ENCODE data around the gene PTPN22.
A peak's percentile ranks its signal among the peaks of the same experiment; 100 is the strongest.

The PTPN22 gene

DNA sequence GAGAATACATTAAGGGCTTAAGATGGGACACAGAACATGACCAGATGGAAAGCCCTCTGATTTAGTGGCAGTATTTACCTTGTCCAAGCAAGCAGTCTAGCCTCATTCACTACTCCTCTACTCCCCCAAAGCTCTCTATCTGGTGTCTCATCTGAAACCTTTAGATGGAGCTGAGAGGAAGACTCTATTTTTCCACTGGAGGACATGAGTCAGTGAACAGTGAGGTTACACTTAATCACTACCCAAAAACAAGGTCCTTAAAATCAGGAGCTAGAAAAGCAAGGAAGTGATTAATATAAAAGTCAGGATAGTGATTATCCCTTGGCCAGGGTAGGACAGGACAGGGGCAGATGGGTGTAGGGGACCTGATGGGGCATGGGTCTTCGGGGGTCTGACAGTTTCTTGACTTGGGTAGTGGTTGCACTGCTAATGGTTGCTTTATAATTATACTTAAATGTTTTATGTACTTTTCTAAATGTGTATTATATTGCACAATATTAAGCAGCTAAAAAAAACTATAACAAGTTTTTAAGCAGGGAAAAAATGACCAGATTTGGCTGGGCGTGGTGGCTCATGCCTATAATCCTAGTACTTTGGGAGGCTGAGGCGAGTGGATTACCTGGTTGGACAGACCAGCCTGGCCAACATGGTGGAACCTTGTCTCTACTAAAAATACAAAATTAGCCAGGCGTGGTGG lies 3.0 kb downstream of the PTPN22 start:
- no peaks in the 10 kb centered on the region for H3K79me2 ChIP-seq (ENCODE audit: low read length)
- H3K4me1 ChIP-seq (ENCODE audit: low read length), result peaks cover 20% of the 10 kb centered on the region

DNA sequence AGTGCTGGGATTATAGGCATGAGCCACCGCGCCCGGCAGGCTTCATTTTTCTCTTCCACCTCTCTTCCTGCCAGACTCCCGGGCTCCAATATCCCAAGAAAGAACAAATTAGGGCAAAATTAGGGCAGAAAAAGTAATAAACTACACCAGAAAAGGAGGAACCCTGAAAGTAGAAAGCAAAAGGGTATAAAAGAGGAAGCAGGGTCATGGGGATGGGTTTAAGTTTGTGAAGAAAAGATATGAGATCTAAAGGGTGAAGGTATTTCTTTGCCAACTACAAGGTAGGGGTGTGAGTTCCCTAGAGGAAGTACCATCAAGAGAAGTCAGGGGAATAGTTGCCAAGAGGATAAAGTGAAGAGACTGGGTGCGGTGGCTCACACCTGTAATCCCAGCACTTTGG lies 9.9 kb downstream of the PTPN22 start:
- Histone ChIP-seq H3K27ac (ENCODE audit: low read length) (no peak overlapping the region), H3K4me1 (ENCODE audit: low read length) (peaks cover 56% of the 10 kb centered on the region), H2AFZ (ENCODE audit: low read depth, low read length) (no peak overlapping the region), H3K4me3 (ENCODE audit: low read length) (no peak overlapping the region), H3K36me3 (replicated peaks; ENCODE audit: low read depth, low read length) (no peaks in the 10 kb centered on the region), H3K79me2 (ENCODE audit: low read length) (no peaks in the 10 kb centered on the region), H4K20me1 (ENCODE audit: insufficient read depth, low read length) (no peaks in the 10 kb centered on the region), H3K4me2 (ENCODE audit: low read length) (peak overlapping the region; percentile 11; the same call in 1 of the 2 replicates), H3K9me3 (ENCODE audit: insufficient read depth, low read length) (no peaks in the 10 kb centered on the region), H3K27me3 (ENCODE audit: low read depth, low read length) (no peaks in the 10 kb centered on the region), H3K9ac (ENCODE audit: low read length) (no peak overlapping the region)
- no peak for TF ChIP-seq EZH2phosphoT487 (IDR thresholded peaks at IDR 0.05; ENCODE audit: low read depth)
- TF ChIP-seq, protein P1, sequence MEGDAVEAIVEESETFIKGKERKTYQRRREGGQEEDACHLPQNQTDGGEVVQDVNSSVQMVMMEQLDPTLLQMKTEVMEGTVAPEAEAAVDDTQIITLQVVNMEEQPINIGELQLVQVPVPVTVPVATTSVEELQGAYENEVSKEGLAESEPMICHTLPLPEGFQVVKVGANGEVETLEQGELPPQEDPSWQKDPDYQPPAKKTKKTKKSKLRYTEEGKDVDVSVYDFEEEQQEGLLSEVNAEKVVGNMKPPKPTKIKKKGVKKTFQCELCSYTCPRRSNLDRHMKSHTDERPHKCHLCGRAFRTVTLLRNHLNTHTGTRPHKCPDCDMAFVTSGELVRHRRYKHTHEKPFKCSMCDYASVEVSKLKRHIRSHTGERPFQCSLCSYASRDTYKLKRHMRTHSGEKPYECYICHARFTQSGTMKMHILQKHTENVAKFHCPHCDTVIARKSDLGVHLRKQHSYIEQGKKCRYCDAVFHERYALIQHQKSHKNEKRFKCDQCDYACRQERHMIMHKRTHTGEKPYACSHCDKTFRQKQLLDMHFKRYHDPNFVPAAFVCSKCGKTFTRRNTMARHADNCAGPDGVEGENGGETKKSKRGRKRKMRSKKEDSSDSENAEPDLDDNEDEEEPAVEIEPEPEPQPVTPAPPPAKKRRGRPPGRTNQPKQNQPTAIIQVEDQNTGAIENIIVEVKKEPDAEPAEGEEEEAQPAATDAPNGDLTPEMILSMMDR (IDR thresholded peaks at IDR 0.05; ENCODE audit: low read depth, low read length), result no peak

More for the DNA sequence above, 3.0 kb downstream of the PTPN22 start:
- H3K4me3 ChIP-seq (ENCODE audit: low read length), result no peak overlapping the region
- TF ChIP-seq, protein P1 (IDR thresholded peaks at IDR 0.05; ENCODE audit: low read depth, low read length), result no peak
- H3K9ac ChIP-seq (ENCODE audit: low read length), result no peak overlapping the region
- no peaks in the 10 kb centered on the region for H4K20me1 ChIP-seq (ENCODE audit: insufficient read depth, low read length)
- H3K27me3 ChIP-seq (ENCODE audit: low read depth, low read length), result no peaks in the 10 kb centered on the region
- no peaks in the 10 kb centered on the region for H3K36me3 ChIP-seq (replicated peaks; ENCODE audit: low read depth, low read length)
- H3K4me2 ChIP-seq (ENCODE audit: low read length), result no peak overlapping the region
- H3K9me3 ChIP-seq (ENCODE audit: insufficient read depth, low read length), result no peaks in the 10 kb centered on the region
- no peak overlapping the region for H2AFZ ChIP-seq (ENCODE audit: low read depth, low read length)
- no peak overlapping the region for H3K27ac ChIP-seq (ENCODE audit: low read length)

DNA sequence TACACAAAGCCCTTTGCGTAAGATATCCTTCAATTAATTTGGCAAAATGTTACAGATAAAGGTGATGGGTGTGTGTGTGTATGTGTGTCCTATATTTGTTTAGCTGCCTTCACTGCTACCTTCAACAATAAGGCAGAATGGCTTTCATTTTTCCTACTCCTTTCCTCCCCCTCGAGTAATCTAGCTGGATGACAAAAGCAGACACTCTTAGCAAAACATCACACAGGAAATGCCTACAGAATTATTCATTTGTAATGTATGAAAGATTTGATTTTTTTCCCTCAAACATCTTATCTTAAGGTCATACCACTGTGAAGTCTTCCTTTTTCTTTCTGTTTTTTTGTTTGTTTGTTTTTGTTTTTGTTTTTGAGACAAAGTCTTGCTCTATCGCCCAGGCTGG lies 10.6 kb downstream of the PTPN22 start:
- H3K27ac ChIP-seq (ENCODE audit: low read length), result peak overlapping the region; percentile 99
- H3K4me2 ChIP-seq (ENCODE audit: low read length), result peak overlapping the region; percentile 78; the same call in 1 of the 2 replicates
- no peaks in the 10 kb centered on the region for H3K79me2 ChIP-seq (ENCODE audit: low read length)
- H2AFZ ChIP-seq (ENCODE audit: low read depth, low read length), result no peak overlapping the region
- H3K36me3 ChIP-seq (replicated peaks; ENCODE audit: low read depth, low read length), result peaks cover 5% of the 10 kb centered on the region
- H4K20me1 ChIP-seq (ENCODE audit: insufficient read depth, low read length), result no peaks in the 10 kb centered on the region
- H3K9ac ChIP-seq (ENCODE audit: low read length), result no peak overlapping the region
- TF ChIP-seq, protein P1 (IDR thresholded peaks at IDR 0.05; ENCODE audit: low read depth, low read length), result no peak
- TF ChIP-seq EZH2phosphoT487 (IDR thresholded peaks at IDR 0.05; ENCODE audit: low read depth), result no peak
- H3K27me3 ChIP-seq (ENCODE audit: low read depth, low read length), result no peaks in the 10 kb centered on the region
- no peaks in the 10 kb centered on the region for H3K9me3 ChIP-seq (ENCODE audit: insufficient read depth, low read length)
- H3K4me3 ChIP-seq (ENCODE audit: low read length), result no peak overlapping the region
- H3K4me1 ChIP-seq (ENCODE audit: low read length), result peaks cover 60% of the 10 kb centered on the region

DNA sequence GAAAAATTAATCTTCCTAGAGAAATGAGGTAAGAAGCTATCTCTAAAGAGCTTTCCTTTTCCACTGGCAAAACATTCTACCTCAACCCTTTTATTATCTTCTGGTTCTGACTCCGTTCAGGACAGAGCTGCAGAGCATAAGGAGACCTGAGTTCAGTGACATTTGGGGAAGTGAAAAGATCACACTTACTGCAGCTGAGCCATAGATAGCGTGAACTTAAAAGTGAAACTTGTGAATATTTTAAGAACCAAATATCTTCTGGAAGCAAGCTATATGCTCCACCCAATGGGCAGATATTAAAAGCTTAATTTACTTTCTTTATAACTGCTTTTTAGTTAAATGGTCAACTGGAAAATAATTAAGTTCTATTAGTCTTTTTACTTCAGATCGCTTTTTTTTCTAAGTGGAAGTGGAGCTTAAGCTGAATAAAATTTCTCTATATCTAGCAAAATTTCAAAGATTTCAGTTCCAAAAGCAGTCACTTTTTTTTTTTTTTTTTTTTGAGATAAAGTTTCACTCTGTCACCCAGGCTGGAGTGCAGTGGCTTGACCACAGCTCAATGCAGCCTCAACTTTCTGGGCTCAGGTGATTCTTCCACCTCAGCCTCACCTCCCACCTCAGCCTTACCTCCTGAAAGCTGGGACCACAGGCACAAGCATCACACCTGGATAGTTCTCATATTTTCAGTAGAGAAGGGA lies 11.9 kb downstream of the PTPN22 start:
- Histone ChIP-seq H3K27ac (ENCODE audit: low read length) (peak overlapping the region; percentile 99), H4K20me1 (ENCODE audit: insufficient read depth, low read length) (no peaks in the 10 kb centered on the region), H3K79me2 (ENCODE audit: low read length) (no peaks in the 10 kb centered on the region), H3K9ac (ENCODE audit: low read length) (peak overlapping the region; percentile 76), H3K27me3 (ENCODE audit: low read depth, low read length) (no peaks in the 10 kb centered on the region), H2AFZ (ENCODE audit: low read depth, low read length) (no peak overlapping the region), H3K4me2 (ENCODE audit: low read length) (peak overlapping the region; percentile 78), H3K4me3 (ENCODE audit: low read length) (peak overlapping the region; percentile 59), H3K9me3 (ENCODE audit: insufficient read depth, low read length) (no peaks in the 10 kb centered on the region), H3K4me1 (ENCODE audit: low read length) (peaks cover 63% of the 10 kb centered on the region), H3K36me3 (replicated peaks; ENCODE audit: low read depth, low read length) (peaks cover 7% of the 10 kb centered on the region)
- TF ChIP-seq EZH2phosphoT487 (IDR thresholded peaks at IDR 0.05; ENCODE audit: low read depth), result no peak
- TF ChIP-seq, protein P1 (IDR thresholded peaks at IDR 0.05; ENCODE audit: low read depth, low read length), result no peak
